Ramos (cell line): Measurements from ENCODE around the gene GOLGA6L25.
"Not testable (repeated sequence)": the region's sequence is repeated elsewhere in the genome, so short reads cannot be mapped to it uniquely, and the experiment has no call there.

ENCODE experiments used
- in situ Hi-C: fragments of 300-500 bp; cut with MboI; formaldehyde crosslinking; loops from one replicate; pipeline ENCODE4 v1.14.3; 2022; ENCODE audit warnings: low sequenced_read_pairs; ENCODE audit not compliant: unreplicated experiment

GOLGA6L25 gene

GRCh38 chr15:28553268-28553667 lies at the start of gene GOLGA6L25:
GOLGA6L25 (plus strand) TSS chr15:28553568; CDS start chr15:28553629, 61 bp downstream.
- in situ Hi-C loops, result not testable (repeated sequence)

GRCh38 chr15:28508217-28508889 lies 45.0 kb upstream of the GOLGA6L25 start:
- in situ Hi-C loops, result not testable (repeated sequence)

- in situ Hi-C loops, result not testable (repeated sequence)
These were observed 39.2 kb upstream of the GOLGA6L25 start for GRCh38 chr15:28514128-28514527.

GRCh38 chr15:28515208-28515607 lies 38.2 kb upstream of the GOLGA6L25 start:
- in situ Hi-C loops, result not testable (repeated sequence)

GRCh38 chr15:28532954-28533353 lies 20.4 kb upstream of the GOLGA6L25 start, which contains the start of gene GOLGA8G:
GOLGA8G (minus strand) TSS chr15:28532971; CDS start chr15:28532909, 62 bp downstream.
- in situ Hi-C loops, result not testable (repeated sequence)

- in situ Hi-C loops, result not testable (repeated sequence)
These were observed 20.0 kb downstream of the GOLGA6L25 start for GRCh38 chr15:28573351-28573750.

GRCh38 chr15:28588977-28589606 lies 35.7 kb downstream of the GOLGA6L25 start:
- in situ Hi-C loops, result not testable (repeated sequence)

- in situ Hi-C loops, result not testable (repeated sequence)
These were observed 36.4 kb downstream of the GOLGA6L25 start for GRCh38 chr15:28589769-28590168.

- in situ Hi-C loops, result not testable (repeated sequence)
These were observed 39.0 kb downstream of the GOLGA6L25 start for GRCh38 chr15:28592395-28592794.

- in situ Hi-C loops, result not testable (repeated sequence)
These were observed 40.2 kb downstream of the GOLGA6L25 start for GRCh38 chr15:28593424-28594129.

GRCh38 chr15:28597471-28597870 lies 44.1 kb downstream of the GOLGA6L25 start:
- in situ Hi-C loops, result not testable (repeated sequence)

GRCh38 chr15:28598209-28598608 lies 44.8 kb downstream of the GOLGA6L25 start:
- in situ Hi-C loops, result not testable (repeated sequence)

GRCh38 chr15:28602152-28602551 lies 48.8 kb downstream of the GOLGA6L25 start:
- in situ Hi-C loops, result not testable (repeated sequence)
